Hematopoietic multipotent progenitor cell treated with erythropoietin and hydrocortisone succinate and interleukin-3 and kit ligand, for 8 days (in vitro differentiated cells): ENCODE results near the gene DPYSL3.

ENCODE experiments used
- DNase-seq: peaks from one replicate; pipeline ENCODE4 v3.0.0-alpha.2; 2015

DPYSL3 gene

DNA sequence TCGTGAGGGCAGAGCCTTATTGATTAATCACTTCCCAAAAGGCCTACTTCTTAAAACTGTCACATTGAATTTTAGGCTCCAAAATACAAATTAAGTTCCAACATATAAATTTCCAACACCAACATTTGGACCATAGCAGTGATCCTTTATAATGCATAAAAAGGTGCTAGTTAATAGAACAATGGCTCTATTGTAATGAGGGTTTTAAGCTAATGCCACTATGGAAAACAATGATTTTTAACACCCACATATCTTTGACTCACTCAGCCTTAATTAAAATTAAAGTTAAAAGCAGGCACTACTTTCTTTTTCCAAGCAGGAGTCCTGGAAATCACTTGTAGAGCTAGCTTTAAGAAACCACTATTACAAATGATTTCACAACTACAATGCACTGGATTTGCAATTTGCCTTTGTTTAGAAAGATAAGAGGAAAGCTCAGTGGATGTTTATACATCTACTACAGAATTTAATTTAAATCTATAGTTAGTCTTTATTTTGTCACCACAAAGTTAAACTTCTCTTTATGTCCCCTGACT lies 41.8 kb downstream of the DPYSL3 start:
- DNase-seq = no peak

DNA sequence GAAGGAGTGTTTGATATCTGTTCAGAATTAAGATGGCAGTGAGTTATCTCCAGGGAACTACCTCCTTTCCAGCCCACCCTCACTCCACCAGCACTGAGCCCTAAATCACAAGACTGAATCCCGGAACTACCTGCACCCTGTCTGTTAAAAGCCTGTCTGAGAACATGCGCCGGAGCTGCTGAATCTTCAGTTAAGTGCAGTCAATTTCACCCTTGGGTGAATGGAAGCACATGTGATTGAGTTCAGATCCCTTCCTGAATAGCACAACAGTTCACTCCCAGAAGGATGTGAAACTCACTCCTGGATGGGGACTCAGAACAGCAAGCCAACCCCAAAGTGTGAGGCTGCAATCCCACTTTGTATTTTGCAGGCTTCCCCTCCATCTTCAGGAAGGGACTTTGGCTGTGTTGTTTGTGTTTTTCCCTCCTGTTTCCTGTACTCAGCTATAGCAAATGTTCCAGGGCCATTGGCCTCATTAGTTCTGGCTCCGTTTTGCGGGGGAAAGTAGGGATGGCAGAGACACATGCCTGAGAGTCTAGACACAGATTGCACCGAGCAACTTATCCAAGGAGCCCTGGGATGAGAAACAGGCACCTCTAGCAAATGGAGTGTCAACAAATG lies 43.4 kb downstream of the DPYSL3 start:
- no peak for DNase-seq

- no peak for DNase-seq
These were observed 44.1 kb downstream of the DPYSL3 start for GRCh38 chr5:147465747-147466146.

GRCh38 chr5:147464211-147464610 lies 45.7 kb downstream of the DPYSL3 start:
- DNase-seq = peak; percentile 37

DNA sequence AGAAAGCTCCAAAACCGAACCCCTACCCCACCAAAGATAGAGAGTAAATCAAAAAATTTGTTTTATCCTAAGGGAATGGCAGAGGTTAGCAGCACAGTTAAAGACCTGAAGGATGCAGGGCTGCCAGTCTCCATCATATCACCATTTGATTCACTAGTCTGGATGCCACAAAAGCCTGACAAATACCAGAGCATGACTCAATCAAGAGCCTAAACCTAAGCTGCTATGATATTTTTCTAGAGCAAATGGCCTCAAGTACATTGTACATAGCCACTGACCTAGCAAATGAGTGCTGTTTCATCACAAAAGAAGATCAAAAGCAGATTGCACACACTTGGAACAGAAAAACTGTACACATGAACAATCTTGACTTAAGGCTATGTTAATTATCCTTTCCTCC lies 48.0 kb downstream of the DPYSL3 start:
- DNase-seq = no peak

GRCh38 chr5:147460380-147460779 lies 49.5 kb downstream of the DPYSL3 start:
- DNase-seq = no peak

DNA sequence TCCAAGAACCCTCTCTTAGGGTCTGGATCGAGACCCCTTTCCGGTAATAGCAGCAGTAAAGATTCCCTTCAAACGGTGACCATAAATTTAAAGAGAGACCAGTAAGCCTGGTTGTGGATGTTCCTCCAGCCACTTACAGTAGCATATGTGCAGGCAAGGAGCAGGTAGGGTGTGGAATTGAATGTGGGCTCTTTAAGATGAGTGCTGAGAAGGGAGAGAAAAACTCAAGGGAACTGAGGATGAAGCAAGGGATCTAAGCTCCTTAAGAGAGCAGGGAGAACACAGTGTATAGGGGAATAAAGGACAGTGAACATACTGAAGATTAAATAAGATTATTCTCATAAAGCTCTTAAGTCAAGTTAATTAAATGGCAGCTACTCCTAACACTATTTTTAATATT lies 51.3 kb downstream of the DPYSL3 start:
- no peak for DNase-seq

DNA sequence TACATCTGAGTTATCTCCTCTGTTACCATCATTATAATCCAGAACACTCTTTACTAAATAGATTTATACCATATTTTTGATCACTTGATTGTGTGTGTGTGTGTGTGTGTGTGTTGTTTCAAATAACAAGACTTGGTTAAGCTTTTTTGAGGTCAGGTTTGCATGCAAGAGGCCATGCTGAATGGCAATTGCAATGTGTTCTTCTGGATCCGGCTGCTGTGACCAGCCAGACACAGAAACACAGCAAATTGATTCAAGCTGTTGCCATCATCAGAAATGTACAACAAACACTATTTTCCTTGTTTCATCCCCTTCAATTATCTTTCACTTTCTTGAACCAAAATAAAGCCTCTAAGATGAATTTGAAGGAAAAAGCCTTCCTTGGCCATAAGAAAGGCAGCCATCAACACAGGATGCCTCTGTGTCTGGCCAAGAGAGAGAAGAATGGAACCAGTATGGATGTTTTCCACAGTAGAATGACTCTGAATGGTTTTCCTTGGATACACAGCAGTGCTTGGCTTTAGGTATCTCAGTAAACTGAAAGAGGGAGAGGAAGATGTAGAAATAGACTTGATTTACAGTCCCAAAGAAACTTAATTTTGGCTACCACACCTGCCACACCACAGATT lies 53.9 kb downstream of the DPYSL3 start:
- DNase-seq = no peak

DNA sequence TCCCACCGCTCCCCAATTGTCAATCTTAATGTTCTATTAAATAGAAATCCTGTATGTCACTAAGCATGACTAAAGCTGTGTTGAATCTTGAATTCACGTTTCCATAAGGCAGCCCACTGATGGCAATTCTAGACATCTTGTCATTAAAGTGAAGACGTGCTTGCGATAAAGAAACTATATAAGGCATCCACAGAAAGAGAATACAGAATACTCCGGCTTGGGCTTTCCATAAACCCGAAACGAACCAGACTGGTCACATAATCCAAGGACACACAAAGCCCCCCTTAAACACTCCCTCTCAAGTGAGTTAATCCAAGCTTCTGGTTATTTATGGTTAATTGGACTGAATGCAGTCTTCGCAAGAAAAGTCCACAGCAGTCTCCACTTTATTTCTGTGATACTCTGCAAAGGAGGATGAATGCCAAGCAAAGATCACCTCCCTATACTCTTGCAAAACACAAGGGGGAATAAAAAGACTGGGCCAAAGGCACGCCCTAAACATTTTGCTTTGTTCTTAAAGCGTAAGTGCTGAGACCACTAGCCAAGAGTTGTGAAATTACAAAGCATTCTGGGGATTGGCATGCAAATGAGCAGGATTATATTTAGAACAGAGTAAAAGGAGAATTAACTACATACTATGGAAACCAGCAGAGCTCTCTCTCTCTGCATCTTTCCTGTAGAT lies 54.7 kb downstream of the DPYSL3 start:
- no peak for DNase-seq

- DNase-seq = peak; percentile 71
These were observed 55.7 kb downstream of the DPYSL3 start for GRCh38 chr5:147453875-147454814.

DNA sequence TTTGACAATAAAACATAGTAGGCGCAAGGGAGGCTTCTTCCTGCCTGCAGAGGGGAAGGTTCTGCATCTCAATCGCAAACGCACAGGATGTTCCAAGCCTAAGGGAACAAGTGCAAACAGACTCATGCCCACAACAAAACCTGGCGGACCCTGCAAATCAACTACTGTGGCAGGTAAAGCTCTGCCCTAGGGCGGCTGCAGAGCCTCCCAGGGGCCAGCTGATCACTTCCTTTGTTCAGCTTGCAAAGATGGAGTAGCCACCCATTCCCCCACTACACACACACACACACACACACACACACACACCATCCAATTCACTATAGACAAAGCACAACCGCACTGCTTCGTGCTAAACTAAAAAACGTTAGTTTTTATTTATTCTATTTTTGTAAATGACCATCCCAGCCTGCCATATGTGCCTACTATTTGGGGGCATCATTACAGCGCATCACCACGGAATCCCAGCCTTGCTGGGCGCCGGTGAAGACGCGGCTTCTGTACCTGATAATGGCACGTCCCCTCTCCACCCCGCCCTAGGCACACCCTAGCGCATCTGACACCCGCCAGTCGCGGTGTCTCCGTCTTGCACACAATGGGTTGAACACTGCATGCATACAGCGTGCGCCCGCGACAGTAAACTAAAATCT lies 57.6 kb downstream of the DPYSL3 start:
- no peak for DNase-seq

DNA sequence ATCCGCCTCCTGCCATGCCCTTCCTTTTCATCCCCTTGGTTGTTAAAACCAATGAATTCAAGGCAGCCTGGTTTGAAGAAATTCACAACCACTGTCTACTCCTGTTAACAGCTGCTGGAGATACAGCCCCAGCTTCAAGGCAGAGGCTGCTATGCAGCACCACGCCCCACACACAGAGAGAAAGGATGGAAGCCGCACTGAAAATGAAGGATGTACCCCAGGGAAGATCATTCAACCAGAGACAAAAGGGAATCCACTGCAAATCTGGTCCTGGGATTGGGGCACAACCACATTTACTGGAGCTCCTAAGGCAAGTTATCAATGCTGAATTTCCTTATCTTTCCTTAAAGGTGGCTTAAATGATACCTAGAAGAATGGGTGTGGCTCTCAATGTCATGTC lies 58.7 kb downstream of the DPYSL3 start:
- DNase-seq = no peak

- no peak for DNase-seq
These were observed 59.3 kb downstream of the DPYSL3 start for GRCh38 chr5:147450606-147451005.

DNA sequence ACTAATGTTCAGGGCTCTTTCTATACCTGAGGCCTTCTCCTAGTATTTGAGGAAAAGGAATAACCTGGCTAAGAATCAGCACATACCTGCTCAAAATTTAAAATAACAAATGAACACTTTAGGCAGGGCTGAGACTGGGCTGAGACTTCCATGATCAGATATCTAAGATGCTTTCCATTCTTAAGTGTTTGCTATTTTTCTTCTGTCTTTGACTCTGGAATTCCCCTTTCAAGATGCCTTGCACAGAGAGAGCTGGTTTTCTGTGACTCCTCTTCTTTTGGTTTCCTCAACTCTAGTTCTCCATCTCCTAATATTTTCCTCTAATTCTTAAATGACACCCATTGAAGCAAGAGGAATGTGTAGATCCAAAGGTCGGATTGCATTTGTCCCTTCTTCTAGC lies 61.1 kb downstream of the DPYSL3 start:
- DNase-seq = no peak

DNA sequence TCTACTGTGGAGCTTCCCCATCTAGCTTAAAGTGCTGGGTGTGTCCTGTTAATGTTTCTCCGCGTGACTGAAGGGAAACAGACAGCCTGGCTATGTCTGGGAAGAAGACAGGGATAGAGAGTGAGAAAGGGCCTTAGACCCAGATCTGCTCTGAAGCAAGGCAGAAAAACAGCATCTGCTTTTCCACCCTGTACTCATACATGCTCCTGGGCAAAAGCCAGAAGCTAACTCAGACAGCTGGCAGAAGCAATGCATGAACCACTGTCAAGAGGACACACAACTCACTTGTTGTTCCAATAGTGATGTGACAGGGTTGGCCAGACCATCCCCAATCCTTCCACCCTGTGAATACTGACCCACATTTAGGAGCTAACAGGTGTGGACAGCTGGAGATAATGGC lies 63.3 kb downstream of the DPYSL3 start:
- no peak for DNase-seq

DNA sequence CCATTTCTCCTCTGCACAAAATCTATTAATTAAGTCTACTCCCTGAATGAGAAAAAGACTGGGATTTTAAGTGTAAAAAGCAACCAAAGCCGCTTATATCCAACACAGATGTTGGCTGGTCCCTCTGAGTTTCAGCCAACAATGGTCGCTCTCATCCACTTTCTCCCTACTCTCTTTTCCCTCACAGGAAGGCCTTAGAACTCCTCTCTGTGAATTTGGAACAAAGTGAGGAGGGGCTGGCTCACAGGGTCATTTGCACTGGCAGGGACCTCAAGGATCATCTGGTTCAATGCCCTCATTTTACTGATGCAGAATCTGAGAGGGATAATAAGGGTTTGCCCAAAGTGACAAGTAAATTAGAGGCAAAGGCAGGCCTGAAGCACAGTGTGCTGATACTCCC lies 64.0 kb downstream of the DPYSL3 start:
- DNase-seq = no peak

GRCh38 chr5:147445090-147445489 lies 64.8 kb downstream of the DPYSL3 start:
- no peak for DNase-seq

DNA sequence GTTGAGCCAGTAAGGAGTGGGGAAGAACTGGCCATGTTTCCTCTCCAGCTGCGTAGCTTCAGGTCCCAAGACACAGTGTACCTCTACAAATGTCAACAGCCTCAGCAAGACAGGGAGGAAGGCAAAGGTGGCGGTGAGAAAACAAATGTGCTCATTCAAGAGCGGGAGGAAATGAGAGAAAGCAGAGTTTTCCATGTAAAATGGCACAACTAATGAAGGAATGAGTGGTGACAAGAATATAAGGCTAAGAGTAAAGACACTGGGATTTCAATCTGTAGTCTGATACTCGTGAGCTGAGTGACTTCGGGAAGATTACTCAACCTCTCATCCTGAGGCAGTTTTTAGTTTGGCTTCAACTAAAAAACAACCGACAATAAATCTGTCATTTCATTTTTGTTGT lies 67.6 kb downstream of the DPYSL3 start:
- no peak for DNase-seq

- no peak for DNase-seq
These were observed 68.6 kb downstream of the DPYSL3 start for GRCh38 chr5:147441191-147441695.

DNA sequence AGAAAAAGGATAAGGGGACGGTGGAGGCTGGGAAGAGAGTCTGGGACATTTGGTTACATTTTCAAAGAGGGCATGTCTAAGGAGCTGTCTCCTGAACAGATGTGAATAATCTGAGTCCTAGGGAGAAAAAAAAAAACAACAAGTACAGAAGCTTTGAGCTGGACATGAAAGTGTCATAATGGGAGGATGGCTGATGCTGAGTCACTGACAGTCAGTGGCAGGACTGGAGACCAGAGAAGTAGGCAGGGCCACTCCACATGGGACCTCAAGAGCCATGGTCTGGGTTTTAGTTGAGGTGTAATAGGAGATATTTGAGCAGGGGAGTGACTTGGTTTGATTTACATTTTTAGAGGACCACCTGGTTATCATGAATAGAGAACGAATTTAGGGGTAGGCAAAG lies 70.6 kb downstream of the DPYSL3 start:
- DNase-seq = no peak

- no peak for DNase-seq
These were observed 72.7 kb downstream of the DPYSL3 start for GRCh38 chr5:147437161-147437596.

DNA sequence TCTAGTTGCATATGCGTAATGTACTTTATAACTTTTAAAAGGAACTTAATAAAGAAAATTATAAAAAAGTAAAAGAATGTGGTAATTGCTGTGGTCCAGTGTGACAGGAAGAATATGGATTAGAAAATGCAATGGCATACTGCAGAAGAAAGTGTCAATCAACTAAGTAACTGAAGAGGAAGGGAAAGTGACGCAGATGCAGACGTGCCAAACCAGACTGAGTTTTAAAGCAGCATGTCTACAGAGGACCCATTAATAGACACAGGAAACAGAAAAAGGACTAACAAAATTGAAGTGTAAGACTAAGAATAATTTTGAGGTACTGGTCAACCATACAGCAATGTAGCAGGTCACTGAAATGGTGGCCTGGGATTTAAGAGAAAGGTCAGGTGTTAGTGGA lies 73.3 kb downstream of the DPYSL3 start:
- no peak for DNase-seq
